HFFc6 (cell line): Measurements from ENCODE around the gene ANO10. TPM values are rescaled to one million over a fixed set of nuclear protein-coding genes. Genes with fewer than 3 reads are reported as not detected.
A peak's percentile ranks its signal among the peaks of the same experiment; 100 is the strongest.
"Not testable (repeated sequence)": the region's sequence is repeated elsewhere in the genome, so short reads cannot be mapped to it uniquely, and the experiment has no call there.

Source experiments
- DNase-seq: peaks from one replicate; pipeline ENCODE4 v3.0.0-alpha.2; 2018
- H3K27ac Mint-ChIP-seq: 2 replicates; pipeline ENCODE4 v1.8.0; 2020; ENCODE audit warnings: mild to moderate bottlenecking, mixed read lengths
- H3K27me3 Mint-ChIP-seq: 2 replicates; pipeline ENCODE4 v1.8.0; 2021; ENCODE audit warnings: mild to moderate bottlenecking, moderate library complexity, mixed read lengths; ENCODE audit not compliant: insufficient read depth
- H3K36me3 Mint-ChIP-seq: 2 replicates; pipeline ENCODE4 v1.8.0; 2021; ENCODE audit warnings: low read depth, mixed read lengths
- H3K4me1 Mint-ChIP-seq: 2 replicates; pipeline ENCODE4 v1.8.0; 2020; ENCODE audit warnings: low read depth, mixed read lengths
- H3K4me3 Mint-ChIP-seq: 2 replicates; pipeline ENCODE4 v1.8.0; 2020; ENCODE audit warnings: mild to moderate bottlenecking, moderate library complexity, mixed read lengths
- H3K9me3 Mint-ChIP-seq: 2 replicates; pipeline ENCODE4 v1.8.0; 2020; ENCODE audit warnings: mild to moderate bottlenecking, mixed read lengths
- CTCF ChIP-seq: fragments of 200-600 bp; sonication (generic); IDR thresholded peaks from 2 replicates; pipeline ENCODE4 v1.5.0; 2021; ENCODE audit warnings: antibody characterized with exemption, mild to moderate bottlenecking
- long read RNA-seq: library from polyadenylated mRNA; unstranded; transcript quantifications from one replicate; pipeline ENCODE4 v2.0.0, GENCODE V29; 2019
- total RNA-seq, 6 experiments: library from RNA; stranded (reverse); fragmentation: NEBNext Ultra II Directional; extraction: Animal tissue kit (Norgen Biotek cat#: 25700); gene quantifications; 2 replicates in 1 of 6; 3 replicates in 5 of 6; pipeline ENCODE4 v1.2.3, GENCODE V29; 2021

ANO10 gene, protein sequence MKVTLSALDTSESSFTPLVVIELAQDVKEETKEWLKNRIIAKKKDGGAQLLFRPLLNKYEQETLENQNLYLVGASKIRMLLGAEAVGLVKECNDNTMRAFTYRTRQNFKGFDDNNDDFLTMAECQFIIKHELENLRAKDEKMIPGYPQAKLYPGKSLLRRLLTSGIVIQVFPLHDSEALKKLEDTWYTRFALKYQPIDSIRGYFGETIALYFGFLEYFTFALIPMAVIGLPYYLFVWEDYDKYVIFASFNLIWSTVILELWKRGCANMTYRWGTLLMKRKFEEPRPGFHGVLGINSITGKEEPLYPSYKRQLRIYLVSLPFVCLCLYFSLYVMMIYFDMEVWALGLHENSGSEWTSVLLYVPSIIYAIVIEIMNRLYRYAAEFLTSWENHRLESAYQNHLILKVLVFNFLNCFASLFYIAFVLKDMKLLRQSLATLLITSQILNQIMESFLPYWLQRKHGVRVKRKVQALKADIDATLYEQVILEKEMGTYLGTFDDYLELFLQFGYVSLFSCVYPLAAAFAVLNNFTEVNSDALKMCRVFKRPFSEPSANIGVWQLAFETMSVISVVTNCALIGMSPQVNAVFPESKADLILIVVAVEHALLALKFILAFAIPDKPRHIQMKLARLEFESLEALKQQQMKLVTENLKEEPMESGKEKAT
- total RNA-seq, result 100 to 1,000 TPM in 1 of 6 experiments, 10 to 100 TPM in 5; 78.3 to 103 (median 90.8) TPM
- long read RNA-seq, transcript ANO10-201 (13 exons, 3,212 nt), result major isoform, 60 of 92 reads
- long read RNA-seq, partial matches to known transcripts, result 14 of 92 reads
- long read RNA-seq, other reads (novel, unspliced or antisense), result 14 of 92 reads

- peak within 1 kb of the TSS; percentile 90 for H3K27ac Mint-ChIP-seq
- peak; percentile 100 for DNase-seq
- peak within 1 kb of the TSS; percentile 99 for H3K4me3 Mint-ChIP-seq
- peaks cover 32% of the 10 kb centered on the region for H3K4me1 Mint-ChIP-seq
- H3K9me3 Mint-ChIP-seq, result no peaks in the 10 kb centered on the region
- no peaks in the 10 kb centered on the region; the same call in 1 of the 2 replicates for H3K27me3 Mint-ChIP-seq
- no peaks in the 10 kb centered on the region for H3K36me3 Mint-ChIP-seq
- TF ChIP-seq CTCF, result no peak
Measured at GRCh38 chr3:43621656-43622432, at the start of gene ANO10. ANO10 (minus strand) TSS chr3:43622011; CDS start chr3:43605852, 16,159 bp downstream.

- Mint-ChIP-seq H3K9me3 (no peaks in the 10 kb centered on the region), H3K4me3 (no peak overlapping the region), H3K36me3 (no peaks in the 10 kb centered on the region), H3K27me3 (peaks cover 4% of the 10 kb centered on the region; the same call in 1 of the 2 replicates), H3K27ac (no peak overlapping the region), H3K4me1 (no peaks in the 10 kb centered on the region)
- TF ChIP-seq CTCF, result no peak
- DNase-seq, result no peak
Measured at GRCh38 chr3:43670635-43671522, 49.1 kb upstream of the ANO10 start.

DNA sequence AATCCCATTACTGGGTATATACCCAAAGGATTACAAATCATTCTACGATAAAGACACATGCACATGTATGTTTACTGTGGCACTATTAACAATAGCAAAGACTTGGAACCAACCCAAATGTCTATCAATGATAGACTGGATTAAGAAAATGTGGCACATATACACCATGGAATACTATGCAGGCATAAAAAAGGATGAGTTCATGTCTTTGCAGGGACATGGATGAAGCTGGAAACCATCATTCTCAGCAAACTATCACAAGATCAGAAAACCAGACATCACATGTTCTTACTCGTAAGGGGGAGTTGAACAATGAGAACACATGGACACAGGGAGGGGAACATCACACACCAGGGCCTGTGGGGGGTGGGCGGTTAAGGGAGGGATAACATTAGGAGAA, 43.2 kb upstream of the ANO10 start:
- not testable (repeated sequence) for DNase-seq, H3K27ac Mint-ChIP-seq, H3K4me1 Mint-ChIP-seq, H3K9me3 Mint-ChIP-seq, H3K4me3 Mint-ChIP-seq
- H3K27me3 Mint-ChIP-seq, result peaks cover 21% of the 10 kb centered on the region
- H3K36me3 Mint-ChIP-seq, result peaks cover 11% of the 10 kb centered on the region; the same call in 1 of the 2 replicates

DNA sequence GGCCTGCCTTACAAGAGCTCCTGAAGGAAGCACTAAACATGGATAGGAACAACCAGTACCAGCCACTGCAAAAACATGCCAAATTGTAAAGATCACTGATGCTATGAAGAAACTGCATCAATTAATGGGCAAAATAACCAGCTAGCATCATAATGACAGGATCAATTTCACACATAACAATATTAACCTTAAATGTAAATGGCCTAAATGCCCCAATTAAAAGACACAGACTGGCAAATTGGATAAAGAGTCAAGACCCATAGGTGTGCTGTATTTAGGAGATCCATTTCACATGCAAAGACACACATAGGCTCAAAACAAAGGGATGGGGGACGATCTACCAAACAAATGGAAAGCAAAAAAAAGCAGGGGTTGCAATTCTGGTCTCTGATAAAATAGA, 39.6 kb upstream of the ANO10 start:
- DNase-seq, H3K27ac Mint-ChIP-seq, H3K4me1 Mint-ChIP-seq, H3K4me3 Mint-ChIP-seq, H3K9me3 Mint-ChIP-seq: not testable (repeated sequence)
- Mint-ChIP-seq H3K27me3 (peaks cover 16% of the 10 kb centered on the region), H3K36me3 (peaks cover 11% of the 10 kb centered on the region; the same call in 1 of the 2 replicates)

- no peak for DNase-seq
- TF ChIP-seq CTCF, result no peak
- H3K9me3 Mint-ChIP-seq, result peaks cover 9% of the 10 kb centered on the region
- no peak overlapping the region for H3K27ac Mint-ChIP-seq
- H3K36me3 Mint-ChIP-seq, result peaks cover 10% of the 10 kb centered on the region; the same call in 1 of the 2 replicates
- H3K4me1 Mint-ChIP-seq, result no peaks in the 10 kb centered on the region
- H3K27me3 Mint-ChIP-seq, result peaks cover 21% of the 10 kb centered on the region
- H3K4me3 Mint-ChIP-seq, result no peak overlapping the region
Measured at GRCh38 chr3:43659250-43659880, 37.6 kb upstream of the ANO10 start.

- H3K9me3 Mint-ChIP-seq, H3K4me3 Mint-ChIP-seq, H3K4me1 Mint-ChIP-seq, H3K27ac Mint-ChIP-seq, H3K27me3 Mint-ChIP-seq, DNase-seq, H3K36me3 Mint-ChIP-seq: not testable (repeated sequence)
Measured at GRCh38 chr3:43656390-43656789, 34.6 kb upstream of the ANO10 start.
